ENCODE results near the gene RBM33.

DNA sequence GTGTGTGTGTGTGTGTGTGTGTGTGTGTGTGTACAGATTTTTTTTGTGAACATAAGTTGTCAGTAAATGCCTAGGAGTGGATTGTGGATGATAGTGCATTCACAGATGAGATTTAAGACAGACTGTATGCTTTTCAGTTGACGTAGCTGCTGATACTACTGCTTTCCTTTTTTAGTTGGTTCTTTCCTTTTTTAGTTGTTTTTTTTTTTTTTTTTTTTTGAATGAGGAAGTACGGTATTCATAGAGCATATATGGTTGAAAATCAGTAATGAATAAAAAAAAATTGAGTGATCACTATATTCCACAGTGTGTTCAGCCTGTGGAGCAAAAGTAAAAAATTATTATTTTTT lies 80.5 kb downstream of the RBM33 start:
- TF ChIP-seq, protein P1, sequence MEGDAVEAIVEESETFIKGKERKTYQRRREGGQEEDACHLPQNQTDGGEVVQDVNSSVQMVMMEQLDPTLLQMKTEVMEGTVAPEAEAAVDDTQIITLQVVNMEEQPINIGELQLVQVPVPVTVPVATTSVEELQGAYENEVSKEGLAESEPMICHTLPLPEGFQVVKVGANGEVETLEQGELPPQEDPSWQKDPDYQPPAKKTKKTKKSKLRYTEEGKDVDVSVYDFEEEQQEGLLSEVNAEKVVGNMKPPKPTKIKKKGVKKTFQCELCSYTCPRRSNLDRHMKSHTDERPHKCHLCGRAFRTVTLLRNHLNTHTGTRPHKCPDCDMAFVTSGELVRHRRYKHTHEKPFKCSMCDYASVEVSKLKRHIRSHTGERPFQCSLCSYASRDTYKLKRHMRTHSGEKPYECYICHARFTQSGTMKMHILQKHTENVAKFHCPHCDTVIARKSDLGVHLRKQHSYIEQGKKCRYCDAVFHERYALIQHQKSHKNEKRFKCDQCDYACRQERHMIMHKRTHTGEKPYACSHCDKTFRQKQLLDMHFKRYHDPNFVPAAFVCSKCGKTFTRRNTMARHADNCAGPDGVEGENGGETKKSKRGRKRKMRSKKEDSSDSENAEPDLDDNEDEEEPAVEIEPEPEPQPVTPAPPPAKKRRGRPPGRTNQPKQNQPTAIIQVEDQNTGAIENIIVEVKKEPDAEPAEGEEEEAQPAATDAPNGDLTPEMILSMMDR (IDR thresholded peaks at IDR 0.05 in 8 of 11, conservative IDR thresholded peaks at IDR 0.05 in 3 of 11) = no peak
- TF ChIP-seq POLR2AphosphoS5 (IDR thresholded peaks at IDR 0.05) = no peak
- no peak for TF ChIP-seq POLR2A (IDR thresholded peaks at IDR 0.05)
